ENCODE measurements around the gene EME2. TPM values are rescaled to one million over a fixed set of nuclear protein-coding genes. Genes with fewer than 3 reads are reported as not detected.
"Not testable (repeated sequence)": the region's sequence is repeated elsewhere in the genome, so short reads cannot be mapped to it uniquely, and the experiment has no call there.

The EME2 gene
- total RNA-seq, 1 donor from 2014 or later, result 5.2 TPM

- no peak overlapping the region for H3K27ac ChIP-seq (ENCODE audit: low read depth, low read length)
- no peaks in the 10 kb centered on the region for H3K9me3 ChIP-seq (ENCODE audit: control insufficient read depth in 3 of 3, low read length in 3 of 3)
- no peak overlapping the region for H3K9ac ChIP-seq (ENCODE audit: low read depth in 1 of 3, low read length in 3 of 3)
- no peaks in the 10 kb centered on the region for H3K27me3 ChIP-seq (ENCODE audit: control insufficient read depth in 3 of 3, insufficient read depth in 3 of 3, low read length in 3 of 3)
- peaks cover 3 to 5% (median 3%) of the 10 kb centered on the region in 3 donors for H3K4me1 ChIP-seq (ENCODE audit: control insufficient read depth in 3 of 3, insufficient read depth in 3 of 3, low read length in 3 of 3)
- peaks cover 14 to 31% (median 23%) of the 10 kb centered on the region in 3 donors for H3K36me3 ChIP-seq (ENCODE audit: control insufficient read depth in 3 of 3, insufficient read depth in 3 of 3, low read length in 3 of 3)
- H3K4me3 ChIP-seq (ENCODE audit: low read length in 3 of 3), result no peak overlapping the region
Observed at GRCh38 chr16:1790611-1791255, 18.1 kb downstream of the EME2 start.

GRCh38 chr16:1791256-1791942 is 18.8 kb downstream of the EME2 start:
- no peak overlapping the region for H3K9ac ChIP-seq (ENCODE audit: low read depth in 1 of 3, low read length in 3 of 3)
- no peaks in the 10 kb centered on the region for H3K9me3 ChIP-seq (ENCODE audit: control insufficient read depth in 3 of 3, low read length in 3 of 3)
- no peaks in the 10 kb centered on the region for H3K27me3 ChIP-seq (ENCODE audit: control insufficient read depth in 3 of 3, insufficient read depth in 3 of 3, low read length in 3 of 3)
- no peak overlapping the region for H3K4me3 ChIP-seq (ENCODE audit: low read length in 3 of 3)
- peaks cover 14 to 28% (median 22%) of the 10 kb centered on the region in 3 donors for H3K36me3 ChIP-seq (ENCODE audit: control insufficient read depth in 3 of 3, insufficient read depth in 3 of 3, low read length in 3 of 3)
- no peak overlapping the region for H3K27ac ChIP-seq (ENCODE audit: low read depth, low read length)
- H3K4me1 ChIP-seq (ENCODE audit: control insufficient read depth in 3 of 3, insufficient read depth in 3 of 3, low read length in 3 of 3), result no peaks in the 10 kb centered on the region

GRCh38 chr16:1791943-1792812 is 19.6 kb downstream of the EME2 start:
- Histone ChIP-seq H3K36me3 (ENCODE audit: control insufficient read depth in 3 of 3, insufficient read depth in 3 of 3, low read length in 3 of 3) (peaks cover 11 to 23% (median 14%) of the 10 kb centered on the region in 3 donors), H3K4me1 (ENCODE audit: control insufficient read depth in 3 of 3, insufficient read depth in 3 of 3, low read length in 3 of 3) (no peaks in the 10 kb centered on the region), H3K9ac (ENCODE audit: low read depth in 1 of 3, low read length in 3 of 3) (no peak overlapping the region), H3K9me3 (ENCODE audit: control insufficient read depth in 3 of 3, low read length in 3 of 3) (no peaks in the 10 kb centered on the region), H3K4me3 (ENCODE audit: low read length in 3 of 3) (no peak overlapping the region), H3K27me3 (ENCODE audit: control insufficient read depth in 3 of 3, insufficient read depth in 3 of 3, low read length in 3 of 3) (no peaks in the 10 kb centered on the region), H3K27ac (ENCODE audit: low read depth, low read length) (no peak overlapping the region)

- no peaks in the 10 kb centered on the region for H3K27me3 ChIP-seq (ENCODE audit: control insufficient read depth in 3 of 3, insufficient read depth in 3 of 3, low read length in 3 of 3)
- H3K9me3 ChIP-seq (ENCODE audit: control insufficient read depth in 3 of 3, low read length in 3 of 3), result no peaks in the 10 kb centered on the region
- H3K27ac ChIP-seq (ENCODE audit: low read depth, low read length), result no peak overlapping the region
- no peaks in the 10 kb centered on the region for H3K4me1 ChIP-seq (ENCODE audit: control insufficient read depth in 3 of 3, insufficient read depth in 3 of 3, low read length in 3 of 3)
- H3K36me3 ChIP-seq (ENCODE audit: control insufficient read depth in 3 of 3, insufficient read depth in 3 of 3, low read length in 3 of 3), result peaks cover 10 to 17% (median 11%) of the 10 kb centered on the region in 3 donors
- no peak overlapping the region for H3K4me3 ChIP-seq (ENCODE audit: low read length in 3 of 3)
- H3K9ac ChIP-seq (ENCODE audit: low read depth in 1 of 3, low read length in 3 of 3), result no peak overlapping the region
Observed at GRCh38 chr16:1792836-1793577, 20.4 kb downstream of the EME2 start.

- no peak within 1 kb of the TSS for H3K4me3 ChIP-seq (ENCODE audit: low read length in 3 of 3)
- H3K27me3 ChIP-seq (ENCODE audit: control insufficient read depth in 3 of 3, insufficient read depth in 3 of 3, low read length in 3 of 3), result no peaks in the 10 kb centered on the region
- peaks cover 4 to 11% (median 8%) of the 10 kb centered on the region in 3 donors for H3K36me3 ChIP-seq (ENCODE audit: control insufficient read depth in 3 of 3, insufficient read depth in 3 of 3, low read length in 3 of 3)
- peak within 1 kb of the TSS in 1 of 3 donors; percentile 33 for H3K9ac ChIP-seq (ENCODE audit: low read depth in 1 of 3, low read length in 3 of 3)
- no peaks in the 10 kb centered on the region for H3K4me1 ChIP-seq (ENCODE audit: control insufficient read depth in 3 of 3, insufficient read depth in 3 of 3, low read length in 3 of 3)
- no peaks in the 10 kb centered on the region for H3K9me3 ChIP-seq (ENCODE audit: control insufficient read depth in 3 of 3, low read length in 3 of 3)
- no peak within 1 kb of the TSS for H3K27ac ChIP-seq (ENCODE audit: low read depth, low read length)
Observed at GRCh38 chr16:1793578-1794220, 21.1 kb downstream of the EME2 start, which contains the start of gene IGFALS. Gene IGFALS, minus strand, starts transcription at chr16:1793705. Its CDS starts 53 bp downstream, at chr16:1793652.

GRCh38 chr16:1794221-1794871 is 21.7 kb downstream of the EME2 start:
- peak overlapping the region in 1 of 3 donors; percentile 8 for H3K9ac ChIP-seq (ENCODE audit: low read depth in 1 of 3, low read length in 3 of 3)
- no peaks in the 10 kb centered on the region for H3K4me1 ChIP-seq (ENCODE audit: control insufficient read depth in 3 of 3, insufficient read depth in 3 of 3, low read length in 3 of 3)
- no peak overlapping the region for H3K4me3 ChIP-seq (ENCODE audit: low read length in 3 of 3)
- peaks cover 0 to 9% (median 2%) of the 10 kb centered on the region in 3 donors for H3K36me3 ChIP-seq (ENCODE audit: control insufficient read depth in 3 of 3, insufficient read depth in 3 of 3, low read length in 3 of 3)
- no peaks in the 10 kb centered on the region for H3K27me3 ChIP-seq (ENCODE audit: control insufficient read depth in 3 of 3, insufficient read depth in 3 of 3, low read length in 3 of 3)
- H3K27ac ChIP-seq (ENCODE audit: low read depth, low read length), result no peak overlapping the region
- no peaks in the 10 kb centered on the region for H3K9me3 ChIP-seq (ENCODE audit: control insufficient read depth in 3 of 3, low read length in 3 of 3)

- H3K9ac ChIP-seq (ENCODE audit: low read depth in 1 of 3, low read length in 3 of 3), result no peak overlapping the region
- H3K36me3 ChIP-seq (ENCODE audit: control insufficient read depth in 3 of 3, insufficient read depth in 3 of 3, low read length in 3 of 3), result peaks cover 0 to 9% (median 2%) of the 10 kb centered on the region in 3 donors
- no peaks in the 10 kb centered on the region for H3K9me3 ChIP-seq (ENCODE audit: control insufficient read depth in 3 of 3, low read length in 3 of 3)
- no peaks in the 10 kb centered on the region for H3K27me3 ChIP-seq (ENCODE audit: control insufficient read depth in 3 of 3, insufficient read depth in 3 of 3, low read length in 3 of 3)
- no peak overlapping the region for H3K27ac ChIP-seq (ENCODE audit: low read depth, low read length)
- no peak overlapping the region for H3K4me3 ChIP-seq (ENCODE audit: low read length in 3 of 3)
- H3K4me1 ChIP-seq (ENCODE audit: control insufficient read depth in 3 of 3, insufficient read depth in 3 of 3, low read length in 3 of 3), result no peaks in the 10 kb centered on the region
Observed at GRCh38 chr16:1794908-1795666, 22.5 kb downstream of the EME2 start.

GRCh38 chr16:1799263-1799662 is 26.7 kb downstream of the EME2 start:
- not testable (repeated sequence) for H3K27me3 ChIP-seq (ENCODE audit: control insufficient read depth in 3 of 3, insufficient read depth in 3 of 3, low read length in 3 of 3); H3K9ac ChIP-seq (ENCODE audit: low read depth in 1 of 3, low read length in 3 of 3); H3K4me3 ChIP-seq (ENCODE audit: low read length in 3 of 3); H3K36me3 ChIP-seq (ENCODE audit: control insufficient read depth in 3 of 3, insufficient read depth in 3 of 3, low read length in 3 of 3); H3K9me3 ChIP-seq (ENCODE audit: control insufficient read depth in 3 of 3, low read length in 3 of 3); H3K27ac ChIP-seq (ENCODE audit: low read depth, low read length); H3K4me1 ChIP-seq (ENCODE audit: control insufficient read depth in 3 of 3, insufficient read depth in 3 of 3, low read length in 3 of 3)

All from skeletal muscle tissue (tissue), 4 donors.